ENCODE measurements around the gene IL32. TPM values are rescaled to one million over a fixed set of nuclear protein-coding genes. Genes with fewer than 3 reads are reported as not detected.
"Not testable (repeated sequence)": the region's sequence is repeated elsewhere in the genome, so short reads cannot be mapped to it uniquely, and the experiment has no call there.

IL32 gene
- total and polyA plus RNA-seq, 4 donors = 83.7 to 275 (median 200) TPM

- DNase-seq = no peak
- peaks cover 0 to 6% (median 3%) of the 10 kb centered on the region in 5 donors for H3K4me1 ChIP-seq (ENCODE audit: control insufficient read depth in 5 of 5, insufficient read depth in 5 of 5, low read length in 5 of 5)
- TF ChIP-seq CTCF (IDR thresholded peaks at IDR 0.05; ENCODE audit: control extremely low read depth, extremely low read depth) = no peak
- no peaks in the 10 kb centered on the region for H3K36me3 ChIP-seq (ENCODE audit: control insufficient read depth in 4 of 4, insufficient read depth in 4 of 4, low read length in 4 of 4)
- no peak overlapping the region for H3K4me3 ChIP-seq
- H3K27ac ChIP-seq (ENCODE audit: low read depth in 1 of 2, low read length in 1 of 2) = no peak overlapping the region
- 79 to 86% methylated on average over 26 of the region's 26 CpGs for WGBS, 2 donors
- H3K27me3 ChIP-seq (ENCODE audit: control insufficient read depth in 3 of 3, insufficient read depth in 3 of 3, low read length in 2 of 3) = peaks cover 0 to 34% (median 29%) of the 10 kb centered on the region in 3 donors
- no peak overlapping the region for H3K9ac ChIP-seq (ENCODE audit: insufficient read depth in 1 of 2, low read length in 2 of 2)
- no peak for ATAC-seq (ENCODE audit: insufficient read depth, low FRiP score)
- H3K9me3 ChIP-seq (ENCODE audit: control insufficient read depth in 4 of 4, insufficient read depth in 3 of 4, low read length in 3 of 4) = no peaks in the 10 kb centered on the region
Measured at GRCh38 chr16:3049921-3050481, 15.4 kb upstream of the IL32 start.

- WGBS, 2 donors = 71 to 80% methylated on average over 5 of the region's 5 CpGs
- H3K4me1 ChIP-seq (ENCODE audit: control insufficient read depth in 5 of 5, insufficient read depth in 5 of 5, low read length in 5 of 5) = peaks cover 0 to 6% (median 3%) of the 10 kb centered on the region in 5 donors
- H3K4me3 ChIP-seq = no peak overlapping the region
- H3K36me3 ChIP-seq (ENCODE audit: control insufficient read depth in 4 of 4, insufficient read depth in 4 of 4, low read length in 4 of 4) = no peaks in the 10 kb centered on the region
- no peaks in the 10 kb centered on the region for H3K9me3 ChIP-seq (ENCODE audit: control insufficient read depth in 4 of 4, insufficient read depth in 3 of 4, low read length in 3 of 4)
- H3K9ac ChIP-seq (ENCODE audit: insufficient read depth in 1 of 2, low read length in 2 of 2) = no peak overlapping the region
- ATAC-seq (ENCODE audit: insufficient read depth, low FRiP score) (no peak), DNase-seq (no peak)
- H3K27me3 ChIP-seq (ENCODE audit: control insufficient read depth in 3 of 3, insufficient read depth in 3 of 3, low read length in 2 of 3) = peaks cover 0 to 31% (median 26%) of the 10 kb centered on the region in 3 donors
- no peak for TF ChIP-seq CTCF (IDR thresholded peaks at IDR 0.05; ENCODE audit: control extremely low read depth, extremely low read depth)
- H3K27ac ChIP-seq (ENCODE audit: low read depth in 1 of 2, low read length in 1 of 2) = no peak overlapping the region
Measured at GRCh38 chr16:3050487-3050886, 15.0 kb upstream of the IL32 start.

GRCh38 chr16:3051009-3051408 is 14.4 kb upstream of the IL32 start:
- Histone ChIP-seq H3K27ac (ENCODE audit: low read depth in 1 of 2, low read length in 1 of 2) (no peak overlapping the region), H3K27me3 (ENCODE audit: control insufficient read depth in 3 of 3, insufficient read depth in 3 of 3, low read length in 2 of 3) (peaks cover 0 to 28% (median 26%) of the 10 kb centered on the region in 3 donors), H3K4me1 (ENCODE audit: control insufficient read depth in 5 of 5, insufficient read depth in 5 of 5, low read length in 5 of 5) (peaks cover 0 to 4% (median 2%) of the 10 kb centered on the region in 5 donors), H3K9ac (ENCODE audit: insufficient read depth in 1 of 2, low read length in 2 of 2) (no peak overlapping the region), H3K4me3 (no peak overlapping the region), H3K36me3 (ENCODE audit: control insufficient read depth in 4 of 4, insufficient read depth in 4 of 4, low read length in 4 of 4) (no peaks in the 10 kb centered on the region), H3K9me3 (ENCODE audit: control insufficient read depth in 4 of 4, insufficient read depth in 3 of 4, low read length in 3 of 4) (no peaks in the 10 kb centered on the region)
- ATAC-seq (ENCODE audit: insufficient read depth, low FRiP score) (no peak), DNase-seq (no peak)
- TF ChIP-seq CTCF (IDR thresholded peaks at IDR 0.05; ENCODE audit: control extremely low read depth, extremely low read depth) = no peak
- WGBS, 2 donors = 22 to 30% methylated on average over 4 of the region's 4 CpGs

- DNase-seq (no peak), ATAC-seq (ENCODE audit: insufficient read depth, low FRiP score) (no peak)
- Histone ChIP-seq H3K9me3 (ENCODE audit: control insufficient read depth in 4 of 4, insufficient read depth in 3 of 4, low read length in 3 of 4) (no peaks in the 10 kb centered on the region), H3K27me3 (ENCODE audit: control insufficient read depth in 3 of 3, insufficient read depth in 3 of 3, low read length in 2 of 3) (peaks cover 0 to 26% (median 25%) of the 10 kb centered on the region in 3 donors), H3K4me1 (ENCODE audit: control insufficient read depth in 5 of 5, insufficient read depth in 5 of 5, low read length in 5 of 5) (peaks cover 0 to 2% (median 0%) of the 10 kb centered on the region in 5 donors), H3K27ac (ENCODE audit: low read depth in 1 of 2, low read length in 1 of 2) (no peak overlapping the region), H3K9ac (ENCODE audit: insufficient read depth in 1 of 2, low read length in 2 of 2) (no peak overlapping the region), H3K4me3 (no peak overlapping the region), H3K36me3 (ENCODE audit: control insufficient read depth in 4 of 4, insufficient read depth in 4 of 4, low read length in 4 of 4) (no peaks in the 10 kb centered on the region)
- 48 to 55% methylated on average over 9 of the region's 9 CpGs for WGBS, 2 donors
- no peak for TF ChIP-seq CTCF (IDR thresholded peaks at IDR 0.05; ENCODE audit: control extremely low read depth, extremely low read depth)
Measured at GRCh38 chr16:3051494-3051893, 13.9 kb upstream of the IL32 start.

DNA sequence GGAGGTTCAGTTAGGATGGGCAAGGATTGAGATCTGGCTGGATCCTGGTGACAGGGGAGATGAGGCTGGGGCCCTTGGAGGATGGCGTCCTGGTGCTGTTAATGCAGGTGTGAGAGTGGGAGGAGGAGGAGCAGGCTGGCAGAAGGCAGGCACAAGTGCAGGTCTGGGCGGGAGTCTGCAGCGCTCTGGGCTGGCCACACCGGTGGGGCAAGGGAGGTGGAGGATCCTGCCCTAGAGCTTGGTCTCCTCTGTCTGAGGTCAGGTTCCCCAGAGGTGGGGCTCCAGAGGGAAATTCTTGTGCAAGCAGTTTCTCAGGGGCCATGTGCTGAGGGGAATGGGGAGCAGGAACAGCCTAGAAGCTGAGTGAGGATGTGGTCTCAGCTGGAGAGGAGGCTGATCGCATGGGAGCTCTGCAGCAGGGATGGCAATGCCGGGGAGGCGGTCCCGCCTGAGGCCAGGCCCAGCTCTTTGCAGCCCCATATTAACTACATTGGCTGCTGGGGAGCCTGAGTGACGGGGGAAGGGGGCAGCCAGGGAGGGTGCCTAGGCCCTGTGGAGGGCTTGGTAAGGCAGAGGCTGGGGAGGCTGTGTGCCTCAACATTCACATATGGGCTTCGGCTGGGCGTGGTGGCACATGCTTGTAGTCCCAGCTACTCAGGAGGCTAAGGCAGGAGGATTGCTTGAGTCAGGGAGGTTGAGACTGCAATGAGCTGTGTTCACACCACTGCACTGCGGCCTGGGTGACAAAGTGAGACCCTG is 12.7 kb upstream of the IL32 start:
- not testable (repeated sequence) for H3K4me3 ChIP-seq; ATAC-seq (ENCODE audit: insufficient read depth, low FRiP score); H3K9me3 ChIP-seq (ENCODE audit: control insufficient read depth in 4 of 4, insufficient read depth in 3 of 4, low read length in 3 of 4); H3K27ac ChIP-seq (ENCODE audit: low read depth in 1 of 2, low read length in 1 of 2); H3K4me1 ChIP-seq (ENCODE audit: control insufficient read depth in 5 of 5, insufficient read depth in 5 of 5, low read length in 5 of 5); H3K9ac ChIP-seq (ENCODE audit: insufficient read depth in 1 of 2, low read length in 2 of 2); H3K36me3 ChIP-seq (ENCODE audit: control insufficient read depth in 4 of 4, insufficient read depth in 4 of 4, low read length in 4 of 4); DNase-seq
- peaks cover 0 to 17% (median 15%) of the 10 kb centered on the region in 3 donors for H3K27me3 ChIP-seq (ENCODE audit: control insufficient read depth in 3 of 3, insufficient read depth in 3 of 3, low read length in 2 of 3)
- 58 to 75% methylated on average over 9 to 11 of the region's 12 CpGs for WGBS, 2 donors
